Measurements from ENCODE around the gene ARHGAP26.

Gene ARHGAP26

DNA sequence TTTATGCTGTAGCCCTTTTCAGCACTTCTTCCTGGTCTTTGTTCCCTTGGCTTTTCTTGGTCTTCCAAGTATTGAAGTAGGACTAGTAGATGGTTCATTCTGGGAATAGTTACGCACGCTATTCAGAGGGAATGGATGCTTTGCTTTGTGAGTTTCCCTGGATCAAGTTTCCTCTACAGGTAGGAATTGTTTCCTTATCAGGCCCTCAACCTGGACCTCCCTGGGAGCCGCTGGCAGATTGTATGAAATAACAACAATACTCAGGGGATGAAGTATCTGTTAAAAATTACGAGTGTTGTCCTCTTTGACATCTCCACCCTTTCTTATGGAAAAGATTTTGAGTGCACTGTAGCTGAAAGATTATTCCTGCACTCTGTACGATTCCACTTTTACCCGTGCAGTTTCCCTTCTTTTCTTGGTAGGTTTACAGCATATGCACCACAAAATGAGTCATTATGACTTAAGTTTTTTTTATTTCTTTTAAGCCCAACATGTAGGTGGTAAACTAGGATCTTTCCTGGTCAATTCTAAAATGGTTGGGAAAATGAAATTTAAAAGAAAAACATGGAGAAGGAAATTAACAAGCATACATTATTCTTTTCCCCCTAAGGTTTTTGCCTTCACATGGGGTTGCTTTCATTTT is 57.9 kb downstream of the ARHGAP26 start:
- in situ Hi-C loops (cut with HindIII; ENCODE audit: low sequenced_read_pairs): no loop called here

DNA sequence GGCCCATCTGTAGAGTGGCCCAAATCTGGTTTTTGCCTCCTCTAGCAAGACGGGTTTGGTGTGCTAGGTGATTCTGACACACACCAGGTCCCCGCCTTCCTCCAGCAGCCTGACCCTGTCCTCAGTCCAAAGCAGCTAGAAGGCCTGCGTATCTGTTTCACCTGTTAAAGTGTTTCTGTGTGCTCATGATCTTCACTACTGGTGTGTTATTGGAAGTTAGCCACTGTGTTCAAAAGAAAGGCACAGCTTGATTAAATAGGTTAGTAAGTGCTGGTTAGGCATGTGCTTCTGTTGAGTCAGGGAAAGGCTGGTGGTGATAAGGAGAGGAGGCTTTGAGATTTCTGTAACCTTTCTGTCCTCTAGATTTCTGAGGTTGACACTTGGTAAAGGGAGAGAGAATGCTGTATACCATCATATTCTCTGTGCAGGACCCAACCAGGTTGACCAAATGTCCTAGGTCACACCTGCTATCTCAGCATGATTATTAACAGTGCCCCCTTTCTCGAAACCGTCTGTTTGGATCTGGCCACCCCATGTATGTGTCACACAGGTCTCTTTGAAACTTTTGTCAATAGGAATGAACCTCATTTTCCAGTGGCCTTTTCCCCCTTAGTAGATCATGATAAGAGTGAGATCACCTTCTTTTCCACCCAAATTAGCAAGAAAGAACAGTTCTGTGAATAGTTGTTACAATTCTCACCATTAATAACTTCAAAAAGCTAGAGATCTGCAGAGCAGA is 58.8 kb downstream of the ARHGAP26 start:
- in situ Hi-C loops (cut with HindIII; ENCODE audit: low sequenced_read_pairs): no loop called here

DNA sequence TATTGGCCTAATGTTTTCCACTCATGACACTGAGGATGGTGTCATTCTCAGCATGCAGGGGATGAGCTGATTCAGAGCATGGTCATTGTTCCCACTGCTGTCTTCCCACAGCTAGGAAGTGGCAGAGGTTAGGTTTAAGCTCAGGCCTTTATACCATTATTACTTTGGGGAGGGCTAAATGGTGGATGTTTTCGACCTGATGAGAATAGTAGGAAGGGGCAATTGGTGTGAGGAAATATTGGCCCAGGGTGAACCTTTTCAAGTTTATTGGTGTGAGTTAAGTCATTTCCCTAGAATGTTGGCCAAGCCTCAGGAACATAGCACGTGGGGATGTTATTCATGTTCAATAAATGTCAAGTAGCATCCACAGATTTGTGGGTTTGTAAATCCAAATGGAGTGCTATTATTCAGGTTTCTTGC is 59.6 kb downstream of the ARHGAP26 start:
- in situ Hi-C loops (cut with HindIII; ENCODE audit: low sequenced_read_pairs): no loop called here

GRCh38 chr5:142830241-142831008 is 60.2 kb downstream of the ARHGAP26 start:
- in situ Hi-C loops (cut with HindIII; ENCODE audit: low sequenced_read_pairs): no loop called here

DNA sequence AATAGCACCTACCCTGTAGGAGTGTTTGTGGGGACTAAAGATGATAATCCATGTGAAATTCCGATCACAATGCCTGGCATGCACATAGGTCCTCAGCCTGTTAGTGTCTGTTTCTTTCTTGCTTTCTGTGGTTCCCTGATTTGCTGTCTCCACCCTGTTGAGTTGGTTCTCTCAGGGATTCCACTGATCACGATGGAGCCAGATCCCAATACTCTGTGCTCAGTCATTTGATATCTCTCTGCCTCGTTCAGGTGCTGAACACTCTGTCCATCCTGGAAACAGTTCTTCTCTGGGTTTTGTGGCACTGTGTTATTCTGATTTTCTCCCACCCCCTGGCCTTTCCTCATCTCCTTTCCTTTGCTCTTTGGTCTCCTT is 60.8 kb downstream of the ARHGAP26 start:
- in situ Hi-C loops (cut with HindIII; ENCODE audit: low sequenced_read_pairs): no loop called here

DNA sequence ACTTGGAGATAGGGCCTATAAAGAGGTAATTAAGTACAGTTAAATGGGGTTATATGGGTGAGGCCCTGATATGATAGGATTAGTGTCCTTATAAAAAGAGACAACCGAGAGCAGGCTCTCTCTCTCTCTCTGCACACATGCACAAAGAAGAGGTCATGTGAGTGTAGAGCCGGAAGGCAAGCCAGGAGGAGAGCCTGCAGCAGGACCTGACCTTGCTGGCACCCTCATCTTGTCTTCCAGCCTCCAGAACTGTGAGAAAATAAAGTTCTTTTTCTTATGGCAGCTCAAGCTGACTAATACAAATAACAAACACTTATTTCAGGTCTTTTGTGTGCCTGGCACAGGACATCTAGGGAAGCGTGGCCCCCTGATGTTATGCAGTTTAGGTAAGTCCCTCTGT is 62.1 kb downstream of the ARHGAP26 start:
- in situ Hi-C loops (cut with HindIII; ENCODE audit: low sequenced_read_pairs): no loop called here

- in situ Hi-C loops (cut with HindIII; ENCODE audit: low sequenced_read_pairs): no loop called here
Measured at GRCh38 chr5:142833517-142834449, 63.6 kb downstream of the ARHGAP26 start.

DNA sequence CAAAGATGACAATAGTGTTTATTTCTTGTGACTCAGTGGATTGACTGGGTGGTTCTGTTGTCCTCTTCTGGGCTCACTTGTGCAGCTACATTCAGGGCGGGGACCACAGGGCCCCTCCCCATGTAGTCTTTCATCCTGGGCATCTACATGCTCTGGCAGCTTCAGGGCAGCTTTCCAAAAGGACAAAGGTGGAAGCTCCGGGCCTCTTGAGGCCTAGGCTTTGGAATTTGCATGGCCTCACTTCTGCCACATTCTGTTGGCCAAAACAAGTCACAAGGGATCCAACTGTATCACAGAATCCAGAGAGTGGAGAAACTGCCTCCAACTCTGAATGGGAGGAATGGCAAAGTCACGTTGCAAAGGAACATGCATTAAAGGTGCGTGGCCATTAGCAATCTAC is 64.3 kb downstream of the ARHGAP26 start:
- in situ Hi-C loops (cut with HindIII; ENCODE audit: low sequenced_read_pairs): no loop called here

GRCh38 chr5:142835540-142835939 is 65.4 kb downstream of the ARHGAP26 start:
- in situ Hi-C loops (cut with HindIII; ENCODE audit: low sequenced_read_pairs): no loop called here

DNA sequence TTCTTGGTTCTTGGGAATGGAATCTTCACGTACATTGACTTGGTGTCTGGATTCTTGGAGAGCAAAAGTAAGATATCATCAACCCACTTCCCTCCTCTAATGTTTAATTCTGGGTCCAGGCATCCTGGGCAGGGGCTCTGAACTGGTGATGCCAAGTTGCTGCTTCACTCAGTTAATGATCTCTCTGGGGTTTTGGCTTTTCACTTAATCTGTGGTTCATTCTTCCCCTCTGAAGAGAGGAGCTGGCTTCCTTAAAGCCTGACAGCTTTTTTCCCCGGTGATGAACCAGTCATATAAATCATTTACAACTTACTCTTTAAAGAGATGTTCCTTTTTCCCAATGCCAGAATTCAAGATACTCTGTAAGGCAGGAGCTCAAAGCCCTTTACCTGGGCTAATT is 65.9 kb downstream of the ARHGAP26 start:
- in situ Hi-C loops (cut with HindIII; ENCODE audit: low sequenced_read_pairs): no loop called here

- in situ Hi-C loops (cut with HindIII; ENCODE audit: low sequenced_read_pairs): no loop called here
Measured at GRCh38 chr5:142837081-142837725, 67.0 kb downstream of the ARHGAP26 start.

GRCh38 chr5:142838845-142839244 is 68.7 kb downstream of the ARHGAP26 start:
- in situ Hi-C loops (cut with HindIII; ENCODE audit: low sequenced_read_pairs): no loop called here

DNA sequence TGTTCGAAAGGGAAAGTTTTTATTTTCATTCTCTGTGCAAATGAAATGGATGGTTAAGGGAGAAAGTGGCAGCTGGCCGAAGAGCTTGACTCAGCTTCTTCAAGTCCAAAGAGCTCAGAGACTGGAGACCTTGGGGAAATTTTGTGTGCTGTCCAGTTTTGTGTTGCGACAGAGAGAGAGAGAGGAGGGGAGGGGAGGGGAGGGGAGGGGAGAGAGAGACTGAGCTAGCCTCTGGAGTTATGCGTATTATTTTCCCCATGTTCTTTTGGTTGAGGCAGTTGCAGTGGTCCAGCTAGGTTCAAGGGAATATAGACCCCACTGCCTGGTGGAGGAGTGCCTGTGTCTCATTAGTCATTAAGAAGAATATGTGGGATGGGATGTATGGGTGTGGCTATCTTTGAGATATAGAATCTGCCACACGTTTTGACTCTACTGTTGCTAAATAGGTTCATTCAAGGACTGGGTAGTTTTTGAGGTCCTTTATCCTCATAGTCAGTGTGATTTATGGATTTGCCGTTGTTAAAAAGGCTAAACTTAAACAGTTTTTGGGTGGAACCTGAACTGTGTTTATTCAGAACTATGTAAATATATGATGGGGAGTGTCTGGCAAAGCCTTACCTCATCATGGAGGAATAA is 69.7 kb downstream of the ARHGAP26 start:
- in situ Hi-C loops (cut with HindIII; ENCODE audit: low sequenced_read_pairs): no loop called here

DNA sequence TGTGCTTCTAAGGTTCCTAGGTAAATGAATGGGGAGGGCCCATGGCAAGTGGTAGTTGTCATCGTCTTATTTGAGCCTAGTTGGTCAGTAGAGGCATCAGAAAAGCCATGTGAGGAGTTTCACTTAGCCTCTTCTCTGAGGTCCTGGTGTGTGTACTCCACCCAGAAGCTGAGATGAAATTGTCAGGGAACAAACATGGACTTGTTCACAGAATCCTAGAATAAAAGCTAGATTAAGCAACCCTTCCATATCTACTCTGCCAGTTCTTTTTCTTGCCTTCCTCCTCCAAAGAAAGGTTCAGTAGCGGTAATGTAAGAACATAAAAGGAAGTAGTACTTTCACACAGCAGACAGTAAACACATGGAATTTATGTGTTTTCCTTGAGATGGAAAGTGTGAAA is 70.4 kb downstream of the ARHGAP26 start:
- in situ Hi-C loops (cut with HindIII; ENCODE audit: low sequenced_read_pairs): no loop called here

- in situ Hi-C loops (cut with HindIII; ENCODE audit: low sequenced_read_pairs): no loop called here
Measured at GRCh38 chr5:142841511-142842265, 71.5 kb downstream of the ARHGAP26 start.

- in situ Hi-C loops (cut with HindIII; ENCODE audit: low sequenced_read_pairs): no loop called here
Measured at GRCh38 chr5:142842994-142843905, 73.1 kb downstream of the ARHGAP26 start.

DNA sequence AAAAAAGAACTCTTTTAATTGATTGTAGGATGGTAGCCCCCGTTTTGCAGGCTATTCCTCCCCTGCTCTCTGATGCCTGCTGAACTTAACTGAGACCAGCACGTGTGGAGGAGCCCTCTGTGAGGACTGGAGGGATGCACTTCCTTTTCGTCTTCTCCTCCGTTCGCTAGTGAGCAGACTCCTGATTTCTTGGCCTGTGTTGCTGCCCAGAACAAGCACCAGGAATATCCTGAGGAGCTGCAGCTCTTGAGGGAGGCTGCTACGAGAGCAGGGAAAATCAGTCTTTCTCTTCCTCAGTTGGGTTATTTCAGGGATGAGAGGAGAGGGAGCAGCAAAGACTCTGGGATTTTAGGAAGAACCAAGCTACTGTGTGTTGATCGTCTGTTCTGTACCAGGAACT is 74.7 kb downstream of the ARHGAP26 start:
- in situ Hi-C loops (cut with HindIII; ENCODE audit: low sequenced_read_pairs): no loop called here

- in situ Hi-C loops (cut with HindIII; ENCODE audit: low sequenced_read_pairs): no loop called here
Measured at GRCh38 chr5:142845402-142845921, 75.3 kb downstream of the ARHGAP26 start.

All from endothelial cell of hepatic sinusoid (primary cell).